A549 (cell line): ENCODE data around the gene PIK3R1. TPM values are rescaled to one million over a fixed set of nuclear protein-coding genes. Genes with fewer than 3 reads are reported as not detected.
A peak's percentile ranks its signal among the peaks of the same experiment; 100 is the strongest.

Experiments
- ATAC-seq, 2 experiments: fragments of 200-7000 bp in 1 of 2; fragments of >200 bp in 1 of 2; cut with Nextera tagmentation in 1 of 2; cut with Tn5 transposase in 1 of 2; 3 replicates each; pipeline versions ENCODE4 v1.8.0 to v1.9.1; 2018 to 2020; ENCODE audit warnings: mild to moderate bottlenecking in 1 of 2, moderate library complexity in 1 of 2
- CTCF ChIA-PET: fragments of 300-600 bp; sonication (Branson Sonifier 250); formaldehyde crosslinking; extraction: SDS; loops from one replicate; lab custom pipeline; 2021; ENCODE audit warnings: antibody characterized with exemption, inconsistent platforms; lab: Yijun Ruan, JAX
- POLR2A ChIA-PET: fragments of 350-600 bp; formaldehyde crosslinking; extraction: SDS; loops from one replicate; lab custom pipeline; 2021; ENCODE audit warnings: antibody characterized with exemption, inconsistent platforms; lab: Yijun Ruan, JAX
- DNase-seq, 2 experiments: peaks; one replicate each; pipeline versions ENCODE4 v3.0.0 to v3.0.0-alpha.2; 2011 to 2016; ENCODE audit warnings: low read depth in 1 of 2, low spot score in 1 of 2
- FAIRE-seq: peaks from 2 replicates; lab custom pipeline; 2011; peaks lifted over from hg19 to GRCh38; lab: Jason Lieb, UNC
- H3K27ac ChIP-seq, 2 experiments: fragments of >200 bp; sonication (Bioruptor Twin); formaldehyde crosslinking; 3 replicates each; pipeline ENCODE4 v1.5.1; 2016 to 2017
- H3K4me1 ChIP-seq: fragments of >200 bp; sonication (Bioruptor Twin); formaldehyde crosslinking; 3 replicates; pipeline ENCODE4 v1.6.1; 2016
- H3K4me2 ChIP-seq: fragments of >200 bp; sonication (Bioruptor Twin); formaldehyde crosslinking; 3 replicates; pipeline ENCODE4 v1.6.1; 2016
- H3K4me3 ChIP-seq: fragments of >200 bp; sonication (Bioruptor Twin); formaldehyde crosslinking; 3 replicates; pipeline ENCODE4 v1.5.1; 2016
- H3K9me3 ChIP-seq: fragments of >200 bp; sonication (Bioruptor Twin); formaldehyde crosslinking; 3 replicates; pipeline ENCODE4 v1.6.1; 2016
- CBX2 ChIP-seq: fragments of 200-600 bp; sonication (generic); IDR thresholded peaks from 2 replicates; pipeline ENCODE4 v1.6.1; 2016; ENCODE audit warnings: low read depth, mild to moderate bottlenecking, borderline replicate concordance
- CBX8 ChIP-seq: fragments of 200-600 bp; sonication (generic); IDR thresholded peaks from 2 replicates; pipeline ENCODE4 v1.6.1; 2016
- EP300 ChIP-seq, 2 experiments: fragments of >200 bp; sonication (Bioruptor Twin); formaldehyde crosslinking; IDR thresholded peaks; 2 replicates in 1 of 2; 3 replicates in 1 of 2; pipeline ENCODE4 v1.6.1; 2016 to 2017
- FOSL2 ChIP-seq, 2 experiments: fragments of 450-650 bp in 1 of 2; fragments of >200 bp in 1 of 2; sonication (Bioruptor Twin) in 1 of 2; formaldehyde crosslinking; IDR thresholded peaks; 2 replicates each; pipeline versions ENCODE4 v1.5.0 to v1.6.1; 2016 to 2020; ENCODE audit warnings: mild to moderate bottlenecking in 1 of 2, moderate library complexity in 1 of 2
- JUNB ChIP-seq: fragments of >200 bp; sonication (Bioruptor Twin); formaldehyde crosslinking; IDR thresholded peaks from 2 replicates; pipeline ENCODE4 v1.6.1; 2016
- KDM5A ChIP-seq: fragments of 200-600 bp; sonication (generic); IDR thresholded peaks from 2 replicates; pipeline ENCODE4 v1.6.1; 2016; ENCODE audit warnings: antibody characterized with exemption, mild to moderate bottlenecking
- MYC ChIP-seq: IDR thresholded peaks from 2 replicates; pipeline ENCODE4 v1.6.1; 2012; ENCODE audit warnings: mild to moderate bottlenecking, inconsistent platforms, low read length, improper control_type of control experiment, borderline replicate concordance
- NFE2L2 ChIP-seq: fragments of 150-350 bp; conservative IDR thresholded peaks from 2 replicates; pipeline ENCODE4 v1.6.1; 2014; ENCODE audit warnings: low read length
- NR3C1 ChIP-seq: fragments of >200 bp; sonication (Bioruptor Twin); formaldehyde crosslinking; IDR thresholded peaks from 3 replicates; pipeline ENCODE4 v1.6.1; 2017
- POLR2A ChIP-seq: IDR thresholded peaks from 2 replicates; pipeline ENCODE4 v1.6.1; 2012; ENCODE audit warnings: mild to moderate bottlenecking, low read length
- TFCP2L1 ChIP-seq: fragments of 250-450 bp; sonication (Bioruptor Pico); IDR thresholded peaks from 2 replicates; pipeline ENCODE4 v1.5.0; 2021; ENCODE audit warnings: mild to moderate bottlenecking
- TP53 ChIP-seq: fragments of 250-450 bp; sonication (Bioruptor Pico); IDR thresholded peaks from 2 replicates; pipeline ENCODE4 v1.5.0; 2021; ENCODE audit warnings: mild to moderate bottlenecking, moderate library complexity
- ZC3H11A ChIP-seq: fragments of 450-650 bp; IDR thresholded peaks from 2 replicates; pipeline ENCODE4 v1.6.1; 2014; ENCODE audit warnings: antibody characterized with exemption, mild to moderate bottlenecking
- ZNF302 ChIP-seq: fragments of 250-450 bp; sonication (Bioruptor Pico); IDR thresholded peaks from 2 replicates; pipeline ENCODE4 v1.9.0; 2021; ENCODE audit warnings: inconsistent platforms, mild to moderate bottlenecking, moderate library complexity
- WGBS: methylation state at CpG from one replicate; pipeline ENCODE4 v1.1.6; 2017; ENCODE audit errors: missing lambda C conversion rate; 5-methylcytosine and 5-hydroxymethylcytosine counted together
- polyA plus RNA-seq, 4 experiments: library from polyadenylated mRNA; depleted of rRNA in 3 of 4; stranded (reverse); fragments of >200 nt; fragmentation: RNase III in 1 of 4; extraction: RNeasy Plus Mini Kit Qiagen cat#74134 plus additional on column Dnase treatment in 1 of 4; gene quantifications; 2 replicates in 3 of 4; 3 replicates in 1 of 4; pipeline ENCODE4 v1.2.3, GENCODE V29; 2011 to 2017
- TF ChIP-seq, protein P1 (sequence below): IDR thresholded peaks from 2 replicates; pipeline ENCODE4 v1.6.1; 2012
- TF ChIP-seq, protein P2 (sequence below): fragments of >200 bp; sonication (Bioruptor Twin); formaldehyde crosslinking; IDR thresholded peaks from 3 replicates; pipeline ENCODE4 v1.5.1; 2016
- TF ChIP-seq, protein P3 (sequence below): fragments of 450-650 bp; IDR thresholded peaks from 2 replicates; pipeline ENCODE4 v1.6.1; 2014; ENCODE audit warnings: antibody characterized with exemption
- TF ChIP-seq, protein P4 (sequence below): IDR thresholded peaks from 2 replicates; pipeline ENCODE4 v1.6.1; 2012
- TF ChIP-seq, protein P5 (sequence below): fragments of 250-450 bp; sonication (Bioruptor Pico); IDR thresholded peaks from 2 replicates; pipeline ENCODE4 v1.5.0; 2020; ENCODE audit warnings: low read depth, mild to moderate bottlenecking, moderate library complexity

PIK3R1 gene
- polyA plus RNA-seq, 2 of the 4 experiments (the other 2 are of a cell fraction): 5.5 to 5.7 TPM

DNA sequence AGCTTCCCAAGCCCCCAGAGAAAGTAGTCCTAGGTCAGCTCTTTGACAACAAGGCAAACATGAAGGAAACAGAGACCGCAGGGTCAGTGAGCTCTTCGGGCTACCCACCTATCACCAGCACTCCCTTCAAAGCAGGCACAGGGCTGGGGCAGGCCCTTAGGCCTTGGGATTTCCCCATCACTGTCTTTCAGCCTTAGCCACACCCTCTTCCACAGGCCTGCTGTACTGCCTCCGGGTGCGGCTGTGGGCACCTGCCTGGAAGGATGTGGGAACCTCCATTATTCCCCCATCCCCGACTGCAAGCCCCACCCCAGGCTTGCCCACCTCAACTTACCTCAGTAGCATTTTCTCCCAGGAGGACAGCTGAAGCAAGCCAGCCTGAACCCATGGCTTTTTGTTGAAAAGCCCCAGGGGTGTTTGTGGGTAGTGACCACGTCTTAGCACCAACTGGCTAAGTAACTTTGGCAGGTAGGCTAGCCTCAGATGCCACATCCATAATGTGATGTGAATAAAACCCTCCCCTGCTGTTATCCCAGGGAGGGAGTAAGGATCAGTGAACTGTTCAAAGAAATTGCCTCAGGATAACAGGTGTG, 100.2 kb downstream of the PIK3R1 start:
- WGBS: 70% methylated on average over 6 of the region's 6 CpGs
- FAIRE-seq (no peak), DNase-seq (no peak), ATAC-seq (no peak)
- Histone ChIP-seq H3K4me1 (peaks cover 26% of the 10 kb centered on the region), H3K9me3 (peaks cover 6% of the 10 kb centered on the region; the same call in 1 of the 3 replicates), H3K4me2 (no peak overlapping the region), H3K4me3 (no peak overlapping the region), H3K27ac (peak overlapping the region in 1 of 2 experiments; percentile 15; a peak in 1 of 6 replicates)
- TF ChIP-seq NFE2L2 (no peak), CBX2 (no peak), MYC (no peak), CBX8 (no peak), ZC3H11A (no peak), EP300 (IDR thresholded peaks at IDR 0.05) (no peak), POLR2A (no peak), NR3C1 (no peak), JUNB (no peak), FOSL2 (IDR thresholded peaks at IDR 0.05) (no peak), FOSL2 (CRISPR knock-in tag; IDR thresholded peaks at IDR 0.05) (no peak), TP53 (no peak), KDM5A (no peak), TFCP2L1 (CRISPR knock-in tag) (no peak), ZNF302 (CRISPR knock-in tag) (no peak)
- TF ChIP-seq, protein P1, sequence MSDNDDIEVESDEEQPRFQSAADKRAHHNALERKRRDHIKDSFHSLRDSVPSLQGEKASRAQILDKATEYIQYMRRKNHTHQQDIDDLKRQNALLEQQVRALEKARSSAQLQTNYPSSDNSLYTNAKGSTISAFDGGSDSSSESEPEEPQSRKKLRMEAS: no peak
- TF ChIP-seq, protein P2, sequence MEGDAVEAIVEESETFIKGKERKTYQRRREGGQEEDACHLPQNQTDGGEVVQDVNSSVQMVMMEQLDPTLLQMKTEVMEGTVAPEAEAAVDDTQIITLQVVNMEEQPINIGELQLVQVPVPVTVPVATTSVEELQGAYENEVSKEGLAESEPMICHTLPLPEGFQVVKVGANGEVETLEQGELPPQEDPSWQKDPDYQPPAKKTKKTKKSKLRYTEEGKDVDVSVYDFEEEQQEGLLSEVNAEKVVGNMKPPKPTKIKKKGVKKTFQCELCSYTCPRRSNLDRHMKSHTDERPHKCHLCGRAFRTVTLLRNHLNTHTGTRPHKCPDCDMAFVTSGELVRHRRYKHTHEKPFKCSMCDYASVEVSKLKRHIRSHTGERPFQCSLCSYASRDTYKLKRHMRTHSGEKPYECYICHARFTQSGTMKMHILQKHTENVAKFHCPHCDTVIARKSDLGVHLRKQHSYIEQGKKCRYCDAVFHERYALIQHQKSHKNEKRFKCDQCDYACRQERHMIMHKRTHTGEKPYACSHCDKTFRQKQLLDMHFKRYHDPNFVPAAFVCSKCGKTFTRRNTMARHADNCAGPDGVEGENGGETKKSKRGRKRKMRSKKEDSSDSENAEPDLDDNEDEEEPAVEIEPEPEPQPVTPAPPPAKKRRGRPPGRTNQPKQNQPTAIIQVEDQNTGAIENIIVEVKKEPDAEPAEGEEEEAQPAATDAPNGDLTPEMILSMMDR: no peak
- TF ChIP-seq, protein P3, sequence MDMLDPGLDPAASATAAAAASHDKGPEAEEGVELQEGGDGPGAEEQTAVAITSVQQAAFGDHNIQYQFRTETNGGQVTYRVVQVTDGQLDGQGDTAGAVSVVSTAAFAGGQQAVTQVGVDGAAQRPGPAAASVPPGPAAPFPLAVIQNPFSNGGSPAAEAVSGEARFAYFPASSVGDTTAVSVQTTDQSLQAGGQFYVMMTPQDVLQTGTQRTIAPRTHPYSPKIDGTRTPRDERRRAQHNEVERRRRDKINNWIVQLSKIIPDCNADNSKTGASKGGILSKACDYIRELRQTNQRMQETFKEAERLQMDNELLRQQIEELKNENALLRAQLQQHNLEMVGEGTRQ: no peak
- POLR2A ChIA-PET: no interaction called here
- CTCF ChIA-PET: interaction anchor here (1.3 kb wide), 1 partner anchor 9 kb away, joined by 3 read pairs; no protein-coding TSS in a partner anchor

DNA sequence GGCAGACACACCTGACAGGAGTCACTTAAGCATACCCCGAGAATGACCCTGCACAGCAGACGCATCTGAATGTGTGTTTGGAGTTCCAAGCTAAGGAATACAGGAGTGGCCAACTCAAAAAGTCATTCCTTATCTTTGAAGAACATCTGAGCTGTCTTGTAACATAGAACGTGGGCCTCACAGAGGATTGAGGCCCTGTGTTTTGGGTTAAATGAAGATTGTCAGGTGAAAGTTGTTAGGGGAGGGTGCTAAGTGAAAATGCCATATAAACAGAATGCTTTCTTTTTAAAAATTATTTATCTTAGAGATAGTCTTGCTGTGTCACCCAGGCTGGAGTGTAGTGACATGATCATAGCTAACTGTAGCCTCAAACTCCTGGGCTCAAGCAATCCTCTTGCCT, 100.9 kb downstream of the PIK3R1 start:
- FAIRE-seq: no peak
- no peak overlapping the region for H3K4me2 ChIP-seq
- H3K9me3 ChIP-seq: peaks cover 6% of the 10 kb centered on the region; the same call in 1 of the 3 replicates
- POLR2A ChIA-PET: no interaction called here
- H3K4me1 ChIP-seq: peaks cover 32% of the 10 kb centered on the region
- TF ChIP-seq, protein P4, sequence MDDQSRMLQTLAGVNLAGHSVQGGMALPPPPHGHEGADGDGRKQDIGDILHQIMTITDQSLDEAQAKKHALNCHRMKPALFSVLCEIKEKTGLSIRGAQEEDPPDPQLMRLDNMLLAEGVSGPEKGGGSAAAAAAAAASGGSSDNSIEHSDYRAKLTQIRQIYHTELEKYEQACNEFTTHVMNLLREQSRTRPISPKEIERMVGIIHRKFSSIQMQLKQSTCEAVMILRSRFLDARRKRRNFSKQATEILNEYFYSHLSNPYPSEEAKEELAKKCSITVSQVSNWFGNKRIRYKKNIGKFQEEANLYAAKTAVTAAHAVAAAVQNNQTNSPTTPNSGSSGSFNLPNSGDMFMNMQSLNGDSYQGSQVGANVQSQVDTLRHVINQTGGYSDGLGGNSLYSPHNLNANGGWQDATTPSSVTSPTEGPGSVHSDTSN: no peak
- TF ChIP-seq, protein P5, sequence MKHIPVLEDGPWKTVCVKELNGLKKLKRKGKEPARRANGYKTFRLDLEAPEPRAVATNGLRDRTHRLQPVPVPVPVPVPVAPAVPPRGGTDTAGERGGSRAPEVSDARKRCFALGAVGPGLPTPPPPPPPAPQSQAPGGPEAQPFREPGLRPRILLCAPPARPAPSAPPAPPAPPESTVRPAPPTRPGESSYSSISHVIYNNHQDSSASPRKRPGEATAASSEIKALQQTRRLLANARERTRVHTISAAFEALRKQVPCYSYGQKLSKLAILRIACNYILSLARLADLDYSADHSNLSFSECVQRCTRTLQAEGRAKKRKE (CRISPR knock-in tag): no peak
- TF ChIP-seq, all 56 proteins: peak for 0
- WGBS: 84% methylated on average over 3 of the region's 3 CpGs
- CTCF ChIA-PET: interaction anchor here (0.5 to 1.3 kb wide), 3 partner anchors 9 to 654 kb away, joined by 3 to 4 read pairs (median 3); no protein-coding TSS in a partner anchor
- no peak for ATAC-seq
- peak overlapping the region in 1 of 2 experiments; percentile 15; a peak in 1 of 6 replicates for H3K27ac ChIP-seq
- DNase-seq: no peak
- no peak overlapping the region for H3K4me3 ChIP-seq
